K562 (cell line): ENCODE data around the gene AFG1L.

Experiments
- ERF ChIP-seq: fragments of 450-650 bp; formaldehyde crosslinking; IDR thresholded peaks from 2 replicates; pipeline ENCODE4 v1.4.0; 2020; ENCODE audit warnings: mild to moderate bottlenecking, mixed read lengths
- MEIS2 ChIP-seq: fragments of 450-650 bp; IDR thresholded peaks from 2 replicates; pipeline ENCODE4 v1.6.1; 2014; ENCODE audit warnings: mild to moderate bottlenecking; ENCODE audit not compliant: partially characterized antibody
- USF2 ChIP-seq: sonication (generic); formaldehyde crosslinking; IDR thresholded peaks from 2 replicates; pipeline ENCODE4 v1.5.0; 2020; ENCODE audit warnings: missing genetic modification reagents

GRCh38 chr6:108380876-108381275 lies 86.0 kb downstream of the AFG1L start:
- TF ChIP-seq MEIS2 (no peak), ERF (no peak), USF2 (CRISPR knock-in tag) (no peak)
